GM21423 (cell line): ENCODE results near the gene ATOH8.

Source experiments
- ATAC-seq: cut with Tn5 transposase; IDR thresholded peaks from one replicate; pipeline ENCODE4 v1.9.1; 2021; ENCODE audit warnings: mild to moderate bottlenecking, moderate library complexity; ENCODE audit not compliant: unreplicated experiment

ATOH8 gene

GRCh38 chr2:85754313-85755095 lies 713 bp downstream of the ATOH8 start:
- ATAC-seq: no peak

- ATAC-seq: no peak
Measured at GRCh38 chr2:85755122-85756027, 1.6 kb downstream of the ATOH8 start.

- no peak for ATAC-seq
Measured at GRCh38 chr2:85756195-85756594, 2.4 kb downstream of the ATOH8 start.

GRCh38 chr2:85756822-85757435 lies 3.1 kb downstream of the ATOH8 start:
- no peak for ATAC-seq

GRCh38 chr2:85757860-85758259 lies 4.1 kb downstream of the ATOH8 start:
- no peak for ATAC-seq

GRCh38 chr2:85758361-85759256 lies 4.8 kb downstream of the ATOH8 start:
- no peak for ATAC-seq

- no peak for ATAC-seq
Measured at GRCh38 chr2:85759257-85759613, 5.4 kb downstream of the ATOH8 start.

GRCh38 chr2:85760371-85760770 lies 6.6 kb downstream of the ATOH8 start:
- no peak for ATAC-seq

- no peak for ATAC-seq
Measured at GRCh38 chr2:85760872-85761271, 7.1 kb downstream of the ATOH8 start.

GRCh38 chr2:85761512-85761944 lies 7.7 kb downstream of the ATOH8 start:
- no peak for ATAC-seq

- ATAC-seq: no peak
Measured at GRCh38 chr2:85761946-85762345, 8.2 kb downstream of the ATOH8 start.

- no peak for ATAC-seq
Measured at GRCh38 chr2:85763132-85763531, 9.3 kb downstream of the ATOH8 start.

GRCh38 chr2:85763831-85764230 lies 10.0 kb downstream of the ATOH8 start:
- no peak for ATAC-seq

GRCh38 chr2:85765081-85765731 lies 11.4 kb downstream of the ATOH8 start:
- no peak for ATAC-seq

- ATAC-seq: no peak
Measured at GRCh38 chr2:85766229-85766628, 12.4 kb downstream of the ATOH8 start.

GRCh38 chr2:85767803-85768665 lies 14.2 kb downstream of the ATOH8 start:
- no peak for ATAC-seq

- ATAC-seq: no peak
Measured at GRCh38 chr2:85768713-85769112, 14.9 kb downstream of the ATOH8 start.

GRCh38 chr2:85769236-85769982 lies 15.6 kb downstream of the ATOH8 start:
- no peak for ATAC-seq
